Astrocyte (in vitro differentiated cells and primary cell): ENCODE data around the gene ELAC2. TPM values are rescaled to one million over a fixed set of nuclear protein-coding genes. Genes with fewer than 3 reads are reported as not detected.
A peak's percentile ranks its signal among the peaks of the same experiment; 100 is the strongest.

Experiments used
- DNase-seq: peaks from one replicate; pipeline ENCODE4 v3.0.0-alpha.2; 2010; ENCODE audit warnings: low read depth
- FAIRE-seq: peaks from 2 replicates; lab custom pipeline; 2011; peaks lifted over from hg19 to GRCh38; lab: Jason Lieb, UNC
- H2AFZ ChIP-seq: 2 replicates; pipeline ENCODE4 v1.6.0; 2012; ENCODE audit warnings: low read depth, low read length, inconsistent platforms
- H3K27ac ChIP-seq: 2 replicates; pipeline ENCODE4 v1.5.1; 2011; ENCODE audit warnings: low read depth, low read length, inconsistent platforms
- H3K27me3 ChIP-seq: 2 replicates; pipeline ENCODE4 v1.6.0; 2011; ENCODE audit warnings: low read length, inconsistent platforms; ENCODE audit not compliant: insufficient read depth
- H3K36me3 ChIP-seq: 2 replicates; pipeline ENCODE4 v1.5.1; 2011; ENCODE audit warnings: low read length, inconsistent platforms; ENCODE audit not compliant: insufficient read depth
- H3K4me1 ChIP-seq: 2 replicates; pipeline ENCODE4 v1.5.1; 2011; ENCODE audit warnings: low read length, inconsistent platforms; ENCODE audit not compliant: insufficient read depth
- H3K4me2 ChIP-seq: 2 replicates; pipeline ENCODE4 v1.6.0; 2012; ENCODE audit warnings: low read length, inconsistent platforms
- H3K4me3 ChIP-seq: 2 replicates; pipeline ENCODE4 v1.5.1; 2011; ENCODE audit warnings: low read depth, mild to moderate bottlenecking, low read length, inconsistent platforms; ENCODE audit not compliant: insufficient read depth
- H3K79me2 ChIP-seq: 2 replicates; pipeline ENCODE4 v1.6.0; 2012; ENCODE audit warnings: mild to moderate bottlenecking, low read length, inconsistent platforms; ENCODE audit not compliant: insufficient read depth
- H3K9ac ChIP-seq: 2 replicates; pipeline ENCODE4 v1.6.0; 2012; ENCODE audit warnings: mild to moderate bottlenecking, low read length, inconsistent platforms
- H3K9me3 ChIP-seq: 2 replicates; pipeline ENCODE4 v1.5.1; 2012; ENCODE audit warnings: low read depth, mild to moderate bottlenecking, low read length, inconsistent platforms; ENCODE audit not compliant: insufficient read depth
- H4K20me1 ChIP-seq: 2 replicates; pipeline ENCODE4 v1.6.0; 2012; ENCODE audit warnings: low read length, inconsistent platforms; ENCODE audit not compliant: insufficient read depth
- H3K27ac Mint-ChIP-seq: one replicate; pipeline ENCODE4 v1.8.0; 2021; ENCODE audit warnings: mild to moderate bottlenecking, mixed read lengths; ENCODE audit not compliant: unreplicated experiment
- H3K27me3 Mint-ChIP-seq: one replicate; pipeline ENCODE4 v1.8.0; 2021; ENCODE audit warnings: low read depth, mixed read lengths; ENCODE audit not compliant: unreplicated experiment
- H3K36me3 Mint-ChIP-seq: one replicate; pipeline ENCODE4 v1.8.0; 2021; ENCODE audit warnings: low read depth, mixed read lengths; ENCODE audit not compliant: unreplicated experiment
- H3K4me1 Mint-ChIP-seq: one replicate; pipeline ENCODE4 v1.8.0; 2021; ENCODE audit warnings: low read depth, mixed read lengths; ENCODE audit not compliant: unreplicated experiment
- H3K4me3 Mint-ChIP-seq: one replicate; pipeline ENCODE4 v1.8.0; 2021; ENCODE audit warnings: mild to moderate bottlenecking, moderate library complexity, mixed read lengths; ENCODE audit not compliant: unreplicated experiment
- H3K9me3 Mint-ChIP-seq: one replicate; pipeline ENCODE4 v1.8.0; 2021; ENCODE audit warnings: mild to moderate bottlenecking, mixed read lengths; ENCODE audit not compliant: unreplicated experiment
- CTCF ChIP-seq: IDR thresholded peaks from 2 replicates; pipeline ENCODE4 v1.5.1; 2011; ENCODE audit warnings: low read depth, mild to moderate bottlenecking, inconsistent platforms, low read length, moderate library complexity; ENCODE audit not compliant: insufficient read depth
- EZH2 ChIP-seq: IDR thresholded peaks from 2 replicates; pipeline ENCODE4 v1.6.1; 2012; ENCODE audit warnings: mild to moderate bottlenecking, low read length, inconsistent platforms; ENCODE audit not compliant: insufficient read depth
- total RNA-seq: library from RNA; stranded (reverse); gene quantifications from 2 replicates; pipeline ENCODE4 v1.2.1, GENCODE V29; 2021

Gene ELAC2
- total RNA-seq, 1 donor from 2014 or later: 63.2 TPM

DNA sequence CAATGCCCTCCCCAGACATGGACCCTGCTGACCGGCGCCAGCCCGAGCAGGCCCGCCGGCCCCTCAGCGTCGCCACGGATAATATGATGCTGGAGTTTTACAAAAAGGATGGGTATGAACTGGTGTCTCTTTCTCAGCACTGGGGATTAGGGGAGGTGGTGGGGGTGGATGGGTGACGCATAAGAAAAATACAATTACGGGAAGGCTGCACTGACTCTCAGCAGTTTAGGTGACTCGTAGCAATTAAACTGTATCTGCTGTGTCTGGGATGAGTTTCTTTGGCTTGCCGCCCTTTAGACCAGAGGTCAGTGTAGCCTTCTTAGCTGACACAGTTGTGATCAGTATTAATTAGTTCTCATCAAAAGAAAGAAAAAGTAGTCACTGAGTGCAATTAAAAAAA, 59.0 kb downstream of the ELAC2 start:
- Histone ChIP-seq H3K4me3 (no peak overlapping the region), H3K9me3 (no peaks in the 10 kb centered on the region), H2AFZ (no peak overlapping the region), H3K27me3 (no peaks in the 10 kb centered on the region), H3K4me2 (no peak overlapping the region), H3K9ac (no peak overlapping the region), H3K27ac (no peak overlapping the region), H4K20me1 (no peaks in the 10 kb centered on the region), H3K4me1 (no peaks in the 10 kb centered on the region), H3K79me2 (no peaks in the 10 kb centered on the region), H3K36me3 (no peaks in the 10 kb centered on the region)
- no peak for TF ChIP-seq CTCF
- TF ChIP-seq EZH2: no peak
- Mint-ChIP-seq H3K36me3 (peaks cover 8% of the 10 kb centered on the region), H3K9me3 (peaks cover 7% of the 10 kb centered on the region), H3K27ac (no peak overlapping the region), H3K27me3 (no peaks in the 10 kb centered on the region), H3K4me3 (no peak overlapping the region), H3K4me1 (no peaks in the 10 kb centered on the region)
- DNase-seq (peak; percentile 35), FAIRE-seq (no peak)

DNA sequence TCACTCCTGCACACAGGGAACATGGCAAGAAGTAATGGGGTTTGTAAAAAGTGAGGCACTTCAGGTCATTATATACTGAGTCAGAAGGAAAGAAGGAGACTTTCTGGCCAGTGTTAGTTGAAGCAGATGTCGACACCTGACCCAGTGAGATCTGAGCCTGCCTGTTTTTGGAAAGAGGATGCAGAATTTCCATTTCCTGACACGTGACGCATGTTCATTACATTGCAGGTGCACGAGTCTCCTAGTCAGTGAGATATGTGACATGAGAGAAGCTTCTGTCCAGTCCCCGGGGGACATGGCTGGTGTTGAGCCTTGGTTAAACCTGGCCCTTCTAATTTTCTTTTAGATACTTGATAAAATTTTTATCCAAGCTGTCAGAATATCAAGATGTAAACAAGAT, 62.3 kb downstream of the ELAC2 start:
- H3K4me2 ChIP-seq: no peak overlapping the region
- Mint-ChIP-seq H3K4me1 (no peaks in the 10 kb centered on the region), H3K4me3 (no peak overlapping the region), H3K27ac (no peak overlapping the region), H3K36me3 (peaks cover 8% of the 10 kb centered on the region), H3K27me3 (no peaks in the 10 kb centered on the region), H3K9me3 (peaks cover 7% of the 10 kb centered on the region)
- no peaks in the 10 kb centered on the region for H4K20me1 ChIP-seq
- H3K4me1 ChIP-seq: no peaks in the 10 kb centered on the region
- no peak overlapping the region for H3K27ac ChIP-seq
- TF ChIP-seq EZH2: no peak
- no peak for TF ChIP-seq CTCF
- no peak overlapping the region for H3K9ac ChIP-seq
- H3K4me3 ChIP-seq: no peak overlapping the region
- FAIRE-seq (no peak), DNase-seq (no peak)
- no peaks in the 10 kb centered on the region for H3K27me3 ChIP-seq
- no peaks in the 10 kb centered on the region for H3K9me3 ChIP-seq
- H3K36me3 ChIP-seq: no peaks in the 10 kb centered on the region
- H2AFZ ChIP-seq: no peak overlapping the region
- no peaks in the 10 kb centered on the region for H3K79me2 ChIP-seq

- Histone ChIP-seq H3K4me2 (no peak overlapping the region), H3K4me3 (no peak overlapping the region), H2AFZ (no peak overlapping the region), H3K9me3 (no peaks in the 10 kb centered on the region), H4K20me1 (no peaks in the 10 kb centered on the region), H3K9ac (no peak overlapping the region), H3K4me1 (no peaks in the 10 kb centered on the region), H3K36me3 (no peaks in the 10 kb centered on the region), H3K27me3 (no peaks in the 10 kb centered on the region), H3K79me2 (no peaks in the 10 kb centered on the region), H3K27ac (no peak overlapping the region)
- Mint-ChIP-seq H3K36me3 (peaks cover 8% of the 10 kb centered on the region), H3K4me3 (no peak overlapping the region), H3K9me3 (peaks cover 7% of the 10 kb centered on the region), H3K27ac (no peak overlapping the region), H3K4me1 (no peaks in the 10 kb centered on the region), H3K27me3 (no peaks in the 10 kb centered on the region)
- FAIRE-seq: no peak
- TF ChIP-seq CTCF (no peak), EZH2 (no peak)
- DNase-seq: no peak
These were observed 64.7 kb downstream of the ELAC2 start for GRCh38 chr17:12953156-12953555.
